GM12878 (cell line): ENCODE data around the gene DCC. TPM values are rescaled to one million over a fixed set of nuclear protein-coding genes. Genes with fewer than 3 reads are reported as not detected.

Experiments used
- CBX5 ChIP-seq: sonication (generic); IDR thresholded peaks from 2 replicates; pipeline ENCODE4 v1.6.1; 2016; ENCODE audit warnings: low read depth, moderate library complexity, mild to moderate bottlenecking, inconsistent platforms
- IRF5 ChIP-seq: fragments of 450-650 bp; IDR thresholded peaks from 2 replicates; pipeline ENCODE4 v1.6.1; 2017; ENCODE audit warnings: borderline replicate concordance
- MEF2B ChIP-seq: fragments of 450-650 bp; IDR thresholded peaks from 2 replicates; pipeline ENCODE4 v1.6.1; 2018; ENCODE audit warnings: mild to moderate bottlenecking, moderate library complexity; ENCODE audit not compliant: partially characterized antibody, poor library complexity, severe bottlenecking
- MXI1 ChIP-seq: fragments of 150-350 bp; IDR thresholded peaks from 2 replicates; pipeline ENCODE4 v1.6.1; 2011; ENCODE audit warnings: low read depth, mild to moderate bottlenecking, inconsistent platforms, low read length, improper control_type of control experiment
- NFXL1 ChIP-seq: fragments of 450-650 bp; IDR thresholded peaks from 2 replicates; pipeline ENCODE4 v1.6.1; 2017; ENCODE audit warnings: antibody characterized with exemption, mild to moderate bottlenecking, borderline replicate concordance
- SMAD5 ChIP-seq: IDR thresholded peaks from 2 replicates; pipeline ENCODE4 v1.6.1; 2016; ENCODE audit warnings: antibody characterized with exemption, low read depth
- ZBTB33 ChIP-seq: fragments of 450-650 bp; IDR thresholded peaks from 2 replicates; pipeline ENCODE4 v1.6.1; 2017; ENCODE audit warnings: mild to moderate bottlenecking
- polyA plus RNA-seq, 11 experiments: library from polyadenylated mRNA; depleted of rRNA in 4 of 11; unstranded in 6 of 11; stranded (reverse) in 5 of 11; fragments of >200 nt; fragmentation: Nextera tagmentation in 4 of 11; fragmentation: Illumina TruSeq in 1 of 11; extraction: Ambion mirVana in 4 of 11; extraction: Trizol in 1 of 11; gene quantifications; 1 replicate in 1 of 11; 2 replicates in 10 of 11; pipeline versions ENCODE4 v1.2.1 to v1.2.3, GENCODE V29; 2011 to 2016; ENCODE audit warnings: inconsistent platforms in 2 of 11, missing spikeins in 2 of 11, low read depth in 1 of 11
- total RNA-seq, 4 experiments: library from RNA; depleted of rRNA in 3 of 4; stranded (reverse); fragments of >200 nt in 3 of 4; fragmentation: Illumina TruSeq in 1 of 4; extraction: Trizol in 1 of 4; gene quantifications; 2 replicates each; pipeline versions ENCODE4 v1.2.1 to v1.2.3, GENCODE V29; 2013 to 2021
- TF ChIP-seq, protein P1 (sequence below): fragments of 450-650 bp; IDR thresholded peaks from 2 replicates; pipeline ENCODE4 v1.6.1; 2016; ENCODE audit warnings: mild to moderate bottlenecking, moderate library complexity, borderline replicate concordance
- TF ChIP-seq, protein P2 (sequence below): fragments of 450-650 bp; formaldehyde crosslinking; IDR thresholded peaks from 2 replicates; pipeline ENCODE4 v1.4.0; 2020; ENCODE audit warnings: mild to moderate bottlenecking, moderate library complexity
- TF ChIP-seq, protein P3 (sequence below): fragments of 450-650 bp; formaldehyde crosslinking; IDR thresholded peaks from 2 replicates; pipeline ENCODE4 v1.5.0; 2022; ENCODE audit warnings: mild to moderate bottlenecking, missing genetic modification characterization

The DCC gene
- total and polyA plus RNA-seq, 10 of the 15 experiments (the other 5 are each of a cell fraction or from before 2014, with no cell fraction given): 0.01 TPM; not detected in 9

GRCh38 chr18:52489396-52490306 lies 149.7 kb downstream of the DCC start (continued):
- TF ChIP-seq, protein P1, sequence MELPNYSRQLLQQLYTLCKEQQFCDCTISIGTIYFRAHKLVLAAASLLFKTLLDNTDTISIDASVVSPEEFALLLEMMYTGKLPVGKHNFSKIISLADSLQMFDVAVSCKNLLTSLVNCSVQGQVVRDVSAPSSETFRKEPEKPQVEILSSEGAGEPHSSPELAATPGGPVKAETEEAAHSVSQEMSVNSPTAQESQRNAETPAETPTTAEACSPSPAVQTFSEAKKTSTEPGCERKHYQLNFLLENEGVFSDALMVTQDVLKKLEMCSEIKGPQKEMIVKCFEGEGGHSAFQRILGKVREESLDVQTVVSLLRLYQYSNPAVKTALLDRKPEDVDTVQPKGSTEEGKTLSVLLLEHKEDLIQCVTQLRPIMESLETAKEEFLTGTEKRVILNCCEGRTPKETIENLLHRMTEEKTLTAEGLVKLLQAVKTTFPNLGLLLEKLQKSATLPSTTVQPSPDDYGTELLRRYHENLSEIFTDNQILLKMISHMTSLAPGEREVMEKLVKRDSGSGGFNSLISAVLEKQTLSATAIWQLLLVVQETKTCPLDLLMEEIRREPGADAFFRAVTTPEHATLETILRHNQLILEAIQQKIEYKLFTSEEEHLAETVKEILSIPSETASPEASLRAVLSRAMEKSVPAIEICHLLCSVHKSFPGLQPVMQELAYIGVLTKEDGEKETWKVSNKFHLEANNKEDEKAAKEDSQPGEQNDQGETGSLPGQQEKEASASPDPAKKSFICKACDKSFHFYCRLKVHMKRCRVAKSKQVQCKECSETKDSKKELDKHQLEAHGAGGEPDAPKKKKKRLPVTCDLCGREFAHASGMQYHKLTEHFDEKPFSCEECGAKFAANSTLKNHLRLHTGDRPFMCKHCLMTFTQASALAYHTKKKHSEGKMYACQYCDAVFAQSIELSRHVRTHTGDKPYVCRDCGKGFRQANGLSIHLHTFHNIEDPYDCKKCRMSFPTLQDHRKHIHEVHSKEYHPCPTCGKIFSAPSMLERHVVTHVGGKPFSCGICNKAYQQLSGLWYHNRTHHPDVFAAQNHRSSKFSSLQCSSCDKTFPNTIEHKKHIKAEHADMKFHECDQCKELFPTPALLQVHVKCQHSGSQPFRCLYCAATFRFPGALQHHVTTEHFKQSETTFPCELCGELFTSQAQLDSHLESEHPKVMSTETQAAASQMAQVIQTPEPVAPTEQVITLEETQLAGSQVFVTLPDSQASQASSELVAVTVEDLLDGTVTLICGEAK: no peak
- TF ChIP-seq, protein P2, sequence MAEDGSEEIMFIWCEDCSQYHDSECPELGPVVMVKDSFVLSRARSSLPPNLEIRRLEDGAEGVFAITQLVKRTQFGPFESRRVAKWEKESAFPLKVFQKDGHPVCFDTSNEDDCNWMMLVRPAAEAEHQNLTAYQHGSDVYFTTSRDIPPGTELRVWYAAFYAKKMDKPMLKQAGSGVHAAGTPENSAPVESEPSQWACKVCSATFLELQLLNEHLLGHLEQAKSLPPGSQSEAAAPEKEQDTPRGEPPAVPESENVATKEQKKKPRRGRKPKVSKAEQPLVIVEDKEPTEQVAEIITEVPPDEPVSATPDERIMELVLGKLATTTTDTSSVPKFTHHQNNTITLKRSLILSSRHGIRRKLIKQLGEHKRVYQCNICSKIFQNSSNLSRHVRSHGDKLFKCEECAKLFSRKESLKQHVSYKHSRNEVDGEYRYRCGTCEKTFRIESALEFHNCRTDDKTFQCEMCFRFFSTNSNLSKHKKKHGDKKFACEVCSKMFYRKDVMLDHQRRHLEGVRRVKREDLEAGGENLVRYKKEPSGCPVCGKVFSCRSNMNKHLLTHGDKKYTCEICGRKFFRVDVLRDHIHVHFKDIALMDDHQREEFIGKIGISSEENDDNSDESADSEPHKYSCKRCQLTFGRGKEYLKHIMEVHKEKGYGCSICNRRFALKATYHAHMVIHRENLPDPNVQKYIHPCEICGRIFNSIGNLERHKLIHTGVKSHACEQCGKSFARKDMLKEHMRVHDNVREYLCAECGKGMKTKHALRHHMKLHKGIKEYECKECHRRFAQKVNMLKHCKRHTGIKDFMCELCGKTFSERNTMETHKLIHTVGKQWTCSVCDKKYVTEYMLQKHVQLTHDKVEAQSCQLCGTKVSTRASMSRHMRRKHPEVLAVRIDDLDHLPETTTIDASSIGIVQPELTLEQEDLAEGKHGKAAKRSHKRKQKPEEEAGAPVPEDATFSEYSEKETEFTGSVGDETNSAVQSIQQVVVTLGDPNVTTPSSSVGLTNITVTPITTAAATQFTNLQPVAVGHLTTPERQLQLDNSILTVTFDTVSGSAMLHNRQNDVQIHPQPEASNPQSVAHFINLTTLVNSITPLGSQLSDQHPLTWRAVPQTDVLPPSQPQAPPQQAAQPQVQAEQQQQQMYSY (CRISPR knock-in tag): no peak
- no peak for TF ChIP-seq ZBTB33
- TF ChIP-seq IRF5: no peak
- TF ChIP-seq NFXL1: no peak
- TF ChIP-seq, protein P3, sequence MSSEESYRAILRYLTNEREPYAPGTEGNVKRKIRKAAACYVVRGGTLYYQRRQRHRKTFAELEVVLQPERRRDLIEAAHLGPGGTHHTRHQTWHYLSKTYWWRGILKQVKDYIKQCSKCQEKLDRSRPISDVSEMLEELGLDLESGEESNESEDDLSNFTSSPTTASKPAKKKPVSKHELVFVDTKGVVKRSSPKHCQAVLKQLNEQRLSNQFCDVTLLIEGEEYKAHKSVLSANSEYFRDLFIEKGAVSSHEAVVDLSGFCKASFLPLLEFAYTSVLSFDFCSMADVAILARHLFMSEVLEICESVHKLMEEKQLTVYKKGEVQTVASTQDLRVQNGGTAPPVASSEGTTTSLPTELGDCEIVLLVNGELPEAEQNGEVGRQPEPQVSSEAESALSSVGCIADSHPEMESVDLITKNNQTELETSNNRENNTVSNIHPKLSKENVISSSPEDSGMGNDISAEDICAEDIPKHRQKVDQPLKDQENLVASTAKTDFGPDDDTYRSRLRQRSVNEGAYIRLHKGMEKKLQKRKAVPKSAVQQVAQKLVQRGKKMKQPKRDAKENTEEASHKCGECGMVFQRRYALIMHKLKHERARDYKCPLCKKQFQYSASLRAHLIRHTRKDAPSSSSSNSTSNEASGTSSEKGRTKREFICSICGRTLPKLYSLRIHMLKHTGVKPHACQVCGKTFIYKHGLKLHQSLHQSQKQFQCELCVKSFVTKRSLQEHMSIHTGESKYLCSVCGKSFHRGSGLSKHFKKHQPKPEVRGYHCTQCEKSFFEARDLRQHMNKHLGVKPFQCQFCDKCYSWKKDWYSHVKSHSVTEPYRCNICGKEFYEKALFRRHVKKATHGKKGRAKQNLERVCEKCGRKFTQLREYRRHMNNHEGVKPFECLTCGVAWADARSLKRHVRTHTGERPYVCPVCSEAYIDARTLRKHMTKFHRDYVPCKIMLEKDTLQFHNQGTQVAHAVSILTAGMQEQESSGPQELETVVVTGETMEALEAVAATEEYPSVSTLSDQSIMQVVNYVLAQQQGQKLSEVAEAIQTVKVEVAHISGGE (CRISPR knock-in tag): no peak
- TF ChIP-seq SMAD5: no peak
- TF ChIP-seq CBX5: no peak
- no peak for TF ChIP-seq MXI1
- TF ChIP-seq MEF2B: no peak
